Measurements from ENCODE around the gene PPP3R1.

GRCh38 chr2:68272246-68272994 lies 20.1 kb upstream of the PPP3R1 start:
- TF ChIP-seq CTCF (conservative IDR thresholded peaks at IDR 0.05; ENCODE audit: low read length) (no peak), EZH2phosphoT487 (IDR thresholded peaks at IDR 0.05; ENCODE audit: borderline replicate concordance, low read depth, low read length) (no peak)
